Mesenteric fat pad (tissue), 1 donor: ENCODE data around the gene ZBTB8A. TPM values are rescaled to one million over a fixed set of nuclear protein-coding genes. Genes with fewer than 3 reads are reported as not detected.

Source experiments
- DNase-seq: peaks from one replicate; pipeline ENCODE4 v3.0.0-alpha.2; 2020; ENCODE audit warnings: low spot score
- total RNA-seq: library from RNA; stranded (reverse); fragmentation: NEBNext Ultra II Directional; extraction: Animal tissue kit (Norgen Biotek cat#: 25700); gene quantifications from one replicate; pipeline ENCODE4 v1.2.1, GENCODE V29; 2021
- donor health status: DM: yes; HTN: yes; CAD: no.

The ZBTB8A gene
- total RNA-seq, 1 donor from 2014 or later: 6.8 TPM

- DNase-seq: no peak
Measured at GRCh38 chr1:32651461-32652073, 112.3 kb downstream of the ZBTB8A start.

GRCh38 chr1:32652244-32652962, 113.2 kb downstream of the ZBTB8A start:
- no peak for DNase-seq

Other genes starting within 250 kb of the ZBTB8A start
- 32.3 TPM for gene HDAC1, start 247.3 kb upstream of the ZBTB8A start, total RNA-seq
- gene MARCKSL1, start 203.2 kb upstream of the ZBTB8A start, total RNA-seq: 51.8 TPM
- gene FAM229A, start 176.9 kb upstream of the ZBTB8A start, total RNA-seq: 6.2 TPM
- gene TSSK3, start 176.9 kb upstream of the ZBTB8A start, total RNA-seq: 1.2 TPM
- gene BSDC1, start 145.0 kb upstream of the ZBTB8A start, total RNA-seq: 63.2 TPM
- not detected for gene ZBTB8B, start 74.4 kb upstream of the ZBTB8A start, total RNA-seq
- gene ZBTB8OS, start 111.1 kb downstream of the ZBTB8A start, total RNA-seq: 32.8 TPM
- 95.2 TPM for gene RBBP4, start 111.8 kb downstream of the ZBTB8A start, total RNA-seq
- 27.1 TPM for gene SYNC, start 163.3 kb downstream of the ZBTB8A start, total RNA-seq